IMR-90 (cell line): Measurements from ENCODE around the gene SOX2. TPM values are rescaled to one million over a fixed set of nuclear protein-coding genes. Genes with fewer than 3 reads are reported as not detected.

Experiments
- ATAC-seq: fragments of 200-7000 bp; cut with Tn5 transposase; 2 replicates; pipeline ENCODE4 v1.9.1; 2020; ENCODE audit warnings: low read depth, mild to moderate bottlenecking, moderate library complexity
- BruUV-seq: library from RNA; stranded (reverse); fragments of 400-500 nt; replicated peaks from 2 replicates; lab custom pipeline; 2021; lab: Mats Ljungman, UMichigan
- CTCF ChIA-PET: fragments of 300-600 bp; formaldehyde crosslinking; extraction: SDS; loops from one replicate; lab custom pipeline; 2021; ENCODE audit warnings: antibody characterized with exemption; lab: Yijun Ruan, JAX
- POLR2A ChIA-PET: fragments of 300-600 bp; sonication (Branson Sonifier 250); formaldehyde crosslinking; loops from one replicate; lab custom pipeline; 2022; ENCODE audit warnings: antibody characterized with exemption; ENCODE audit not compliant: unreplicated experiment; lab: Charles Lee
- DNase-seq: peaks from one replicate; pipeline ENCODE4 v3.0.0; 2013
- H2AFZ ChIP-seq: replicated peaks from 2 replicates; pipeline ENCODE3; 2013; ENCODE audit warnings: low read length, mild to moderate bottlenecking; ENCODE audit not compliant: poor library complexity
- H2AK5ac ChIP-seq: 2 replicates; pipeline ENCODE4 v1.6.1; 2013; ENCODE audit warnings: low read depth, low read length, inconsistent platforms
- H2AK9ac ChIP-seq: replicated peaks from 2 replicates; pipeline ENCODE3; 2013; ENCODE audit warnings: mild to moderate bottlenecking, low read depth, low read length, moderate library complexity; ENCODE audit not compliant: poor library complexity
- H2BK120ac ChIP-seq: 2 replicates; pipeline ENCODE4 v1.6.1; 2013; ENCODE audit warnings: low read depth, low read length, inconsistent platforms
- H2BK15ac ChIP-seq: 3 replicates; pipeline ENCODE4 v1.6.1; 2013; ENCODE audit warnings: low read depth, low read length, inconsistent platforms
- H2BK20ac ChIP-seq: 2 replicates; pipeline ENCODE4 v1.6.1; 2013; ENCODE audit warnings: low read depth, mild to moderate bottlenecking, inconsistent platforms, low read length, moderate library complexity
- H2BK5ac ChIP-seq: 2 replicates; pipeline ENCODE4 v1.6.1; 2013; ENCODE audit warnings: mild to moderate bottlenecking, low read depth, low read length, inconsistent platforms; ENCODE audit not compliant: poor library complexity, severe bottlenecking
- H3K14ac ChIP-seq: replicated peaks from 2 replicates; pipeline ENCODE4 v1.6.1; 2013; ENCODE audit warnings: low read depth, low read length, inconsistent platforms
- H3K18ac ChIP-seq: 2 replicates; pipeline ENCODE4 v1.6.1; 2013; ENCODE audit warnings: low read depth, low read length, control low read depth
- H3K23ac ChIP-seq: 2 replicates; pipeline ENCODE4 v1.6.1; 2013; ENCODE audit warnings: low read depth, low read length, inconsistent platforms
- H3K27ac ChIP-seq: 2 replicates; pipeline ENCODE4 v1.5.1; 2013; ENCODE audit warnings: mild to moderate bottlenecking, control low read depth, low read length; ENCODE audit not compliant: insufficient read depth
- H3K27me3 ChIP-seq: 2 replicates; pipeline ENCODE4 v1.6.1; 2013; ENCODE audit warnings: low read length; ENCODE audit not compliant: control insufficient read depth, insufficient read depth
- H3K36me3 ChIP-seq: 2 replicates; pipeline ENCODE4 v1.6.1; 2013; ENCODE audit warnings: low read length, mixed read lengths; ENCODE audit not compliant: control insufficient read depth, insufficient read depth
- H3K4ac ChIP-seq: 2 replicates; pipeline ENCODE4 v1.6.1; 2013; ENCODE audit warnings: low read depth, low read length, inconsistent platforms
- H3K4me1 ChIP-seq: 2 replicates; pipeline ENCODE4 v1.6.1; 2013; ENCODE audit warnings: low read length, mixed read lengths; ENCODE audit not compliant: control insufficient read depth, insufficient read depth
- H3K4me2 ChIP-seq: 2 replicates; pipeline ENCODE4 v1.6.1; 2013; ENCODE audit warnings: low read depth, mild to moderate bottlenecking, control low read depth, low read length, moderate library complexity
- H3K4me3 ChIP-seq: 2 replicates; pipeline ENCODE4 v1.5.1; 2013; ENCODE audit warnings: low read depth, mild to moderate bottlenecking, control low read depth, low read length, moderate library complexity; ENCODE audit not compliant: insufficient read depth
- H3K56ac ChIP-seq: 2 replicates; pipeline ENCODE4 v1.6.1; 2013; ENCODE audit warnings: low read length, inconsistent platforms; ENCODE audit not compliant: insufficient read depth; ENCODE audit errors: extremely low read depth
- H3K79me1 ChIP-seq, 2 experiments: 2 replicates each; pipeline ENCODE4 v1.6.1; 2013; ENCODE audit warnings: low read length in 2 of 2, inconsistent platforms in 1 of 2, low read depth in 1 of 2
- H3K9ac ChIP-seq: 2 replicates; pipeline ENCODE4 v1.6.1; 2013; ENCODE audit warnings: low read depth, low read length, control low read depth
- H3K9me1 ChIP-seq: 2 replicates; pipeline ENCODE4 v1.6.1; 2013; ENCODE audit warnings: low read length, inconsistent platforms; ENCODE audit not compliant: insufficient read depth
- H3K9me3 ChIP-seq: 2 replicates; pipeline ENCODE4 v1.6.1; 2013; ENCODE audit warnings: low read length; ENCODE audit not compliant: control insufficient read depth, insufficient read depth
- H4K20me1 ChIP-seq: 2 replicates; pipeline ENCODE4 v1.6.1; 2013; ENCODE audit warnings: low read length, inconsistent platforms; ENCODE audit not compliant: insufficient read depth
- H4K5ac ChIP-seq: 2 replicates; pipeline ENCODE4 v1.6.1; 2013; ENCODE audit warnings: mild to moderate bottlenecking, low read depth, low read length, control low read depth
- H4K8ac ChIP-seq, 2 experiments: 2 replicates each; pipeline ENCODE4 v1.6.1; 2013; ENCODE audit warnings: low read depth in 2 of 2, low read length in 2 of 2, control low read depth in 1 of 2, inconsistent platforms in 1 of 2
- H4K91ac ChIP-seq: 2 replicates; pipeline ENCODE4 v1.6.1; 2013; ENCODE audit warnings: low read depth, low read length, inconsistent platforms; ENCODE audit not compliant: insufficient read depth
- MAFK ChIP-seq: IDR thresholded peaks from 2 replicates; pipeline ENCODE4 v1.6.1; 2012; ENCODE audit warnings: low read depth, low read length, improper control_type of control experiment
- MXI1 ChIP-seq: IDR thresholded peaks from 2 replicates; pipeline ENCODE4 v1.6.1; 2012; ENCODE audit warnings: low read depth, mild to moderate bottlenecking, low read length, moderate library complexity, borderline replicate concordance
- RCOR1 ChIP-seq: IDR thresholded peaks from 2 replicates; pipeline ENCODE4 v1.6.1; 2012; ENCODE audit warnings: mild to moderate bottlenecking, low read length, improper control_type of control experiment; ENCODE audit not compliant: insufficient replicate concordance
- WGBS, 2 experiments: methylation state at CpG; one replicate each; pipeline versions ENCODE4 v1.1.5 to v1.1.7; 2013; ENCODE audit warnings: missing lambda C conversion rate in 2 of 2; ENCODE audit not compliant: insufficient read length in 1 of 2; ENCODE audit errors: extremely low coverage in 2 of 2; 5-methylcytosine and 5-hydroxymethylcytosine counted together
- dilution Hi-C: fragments of 300-500 bp; cut with HindIII; formaldehyde crosslinking; loops from one replicate; pipeline ENCODE4 v1.14.3; 2018; ENCODE audit warnings: low sequenced_read_pairs; ENCODE audit not compliant: unreplicated experiment
- in situ Hi-C: fragments of 300-500 bp; cut with MboI; formaldehyde crosslinking; loops from 3 replicates; pipeline ENCODE4 v1.14.3; 2019; ENCODE audit warnings: low sequenced_read_pairs, inconsistent platforms, mixed read lengths
- intact Hi-C: fragments of 100-400 bp; cut with micrococcal nuclease; formaldehyde crosslinking; loops from 2 replicates; pipeline ENCODE4 v1.10.0; 2022
- polyA plus RNA-seq, 3 experiments: library from polyadenylated mRNA; depleted of rRNA; stranded (reverse); fragments of >200 nt; gene quantifications; 2 replicates each; pipeline ENCODE4 v1.2.3, GENCODE V29; 2012; ENCODE audit warnings: low replicate concordance in 1 of 3
- total RNA-seq: library from RNA; depleted of rRNA; stranded (reverse); fragments of >200 nt; gene quantifications from 2 replicates; pipeline ENCODE4 v1.2.3, GENCODE V29; 2012
- TF ChIP-seq, protein P1 (sequence below): conservative IDR thresholded peaks from 2 replicates; pipeline ENCODE4 v1.5.1; 2012; ENCODE audit warnings: mild to moderate bottlenecking, low read depth, low read length, improper control_type of control experiment
- TF ChIP-seq, protein P2 (sequence below): fragments of 150-350 bp; IDR thresholded peaks from 2 replicates; pipeline ENCODE4 v1.6.1; 2016; ENCODE audit warnings: low read depth, mild to moderate bottlenecking, low read length, moderate library complexity, borderline replicate concordance

The SOX2 gene
- total and polyA plus RNA-seq, 2 of the 4 experiments (the other 2 are of a cell fraction), result not detected

DNA sequence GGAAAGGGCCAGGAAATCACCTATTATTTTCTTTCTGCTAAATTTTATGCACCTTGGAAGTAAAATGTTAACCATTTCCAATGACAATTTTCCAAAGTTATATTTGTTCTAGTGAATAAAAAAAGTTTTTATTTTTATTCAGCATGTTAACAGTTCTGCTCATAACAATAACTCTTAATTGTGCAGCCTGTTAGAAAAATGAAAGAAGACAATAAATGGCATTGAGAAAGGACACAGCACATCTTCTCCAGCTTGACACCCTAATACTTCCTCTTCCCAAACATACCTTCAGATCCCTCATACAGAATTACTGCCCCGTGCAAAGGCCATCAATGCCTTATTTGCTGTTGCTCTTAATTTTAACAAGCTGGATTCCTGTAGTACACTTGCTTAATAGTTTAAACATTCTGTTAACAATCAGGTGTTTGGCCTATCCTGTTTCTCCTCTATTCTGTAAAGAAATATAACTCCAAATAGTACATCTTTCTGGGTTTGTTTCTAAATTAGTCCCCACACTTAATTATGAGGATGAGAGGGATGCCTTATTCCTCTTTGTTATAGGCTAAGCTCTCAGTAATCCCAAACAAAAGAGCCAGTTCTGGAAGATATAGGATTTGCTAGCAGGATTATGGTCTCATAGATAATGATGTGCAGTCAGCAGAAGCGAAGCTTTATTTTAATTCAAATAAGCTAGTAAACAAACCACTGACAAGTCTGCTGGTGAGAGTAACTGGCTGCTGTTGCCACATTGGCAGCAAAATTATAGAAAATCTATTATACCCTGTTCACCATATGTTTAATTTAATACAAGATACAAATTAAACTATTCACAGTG is 19.2 kb upstream of the SOX2 start:
- Histone ChIP-seq H2BK120ac (no peak overlapping the region), H4K20me1 (no peaks in the 10 kb centered on the region), H3K9me1 (no peaks in the 10 kb centered on the region), H3K79me1 (no peaks in the 10 kb centered on the region), H3K56ac (no peak overlapping the region), H3K18ac (no peak overlapping the region), H3K9me3 (no peaks in the 10 kb centered on the region; the same call in 1 of the 2 replicates), H3K36me3 (no peaks in the 10 kb centered on the region), H3K27me3 (peaks cover 22% of the 10 kb centered on the region), H2AFZ (no peak overlapping the region), H3K4ac (no peak overlapping the region), H3K4me1 (no peaks in the 10 kb centered on the region), H3K27ac (no peak overlapping the region), H2AK9ac (no peak overlapping the region), H4K5ac (no peak overlapping the region), H2BK20ac (no peak overlapping the region), H3K14ac (no peak overlapping the region), H4K8ac (no peak overlapping the region), H4K91ac (no peak overlapping the region), H3K9ac (no peak overlapping the region), H3K4me2 (no peak overlapping the region), H3K4me3 (no peak overlapping the region), H2AK5ac (no peak overlapping the region), H2BK15ac (no peak overlapping the region), H3K23ac (no peak overlapping the region), H2BK5ac (no peak overlapping the region)
- POLR2A ChIA-PET, result no interaction called here
- dilution Hi-C loops, result no loop called here
- no peak for ATAC-seq
- CTCF ChIA-PET, result no interaction called here
- TF ChIP-seq RCOR1, result no peak
- TF ChIP-seq, protein P1, sequence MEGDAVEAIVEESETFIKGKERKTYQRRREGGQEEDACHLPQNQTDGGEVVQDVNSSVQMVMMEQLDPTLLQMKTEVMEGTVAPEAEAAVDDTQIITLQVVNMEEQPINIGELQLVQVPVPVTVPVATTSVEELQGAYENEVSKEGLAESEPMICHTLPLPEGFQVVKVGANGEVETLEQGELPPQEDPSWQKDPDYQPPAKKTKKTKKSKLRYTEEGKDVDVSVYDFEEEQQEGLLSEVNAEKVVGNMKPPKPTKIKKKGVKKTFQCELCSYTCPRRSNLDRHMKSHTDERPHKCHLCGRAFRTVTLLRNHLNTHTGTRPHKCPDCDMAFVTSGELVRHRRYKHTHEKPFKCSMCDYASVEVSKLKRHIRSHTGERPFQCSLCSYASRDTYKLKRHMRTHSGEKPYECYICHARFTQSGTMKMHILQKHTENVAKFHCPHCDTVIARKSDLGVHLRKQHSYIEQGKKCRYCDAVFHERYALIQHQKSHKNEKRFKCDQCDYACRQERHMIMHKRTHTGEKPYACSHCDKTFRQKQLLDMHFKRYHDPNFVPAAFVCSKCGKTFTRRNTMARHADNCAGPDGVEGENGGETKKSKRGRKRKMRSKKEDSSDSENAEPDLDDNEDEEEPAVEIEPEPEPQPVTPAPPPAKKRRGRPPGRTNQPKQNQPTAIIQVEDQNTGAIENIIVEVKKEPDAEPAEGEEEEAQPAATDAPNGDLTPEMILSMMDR, result no peak
- TF ChIP-seq, protein P2, sequence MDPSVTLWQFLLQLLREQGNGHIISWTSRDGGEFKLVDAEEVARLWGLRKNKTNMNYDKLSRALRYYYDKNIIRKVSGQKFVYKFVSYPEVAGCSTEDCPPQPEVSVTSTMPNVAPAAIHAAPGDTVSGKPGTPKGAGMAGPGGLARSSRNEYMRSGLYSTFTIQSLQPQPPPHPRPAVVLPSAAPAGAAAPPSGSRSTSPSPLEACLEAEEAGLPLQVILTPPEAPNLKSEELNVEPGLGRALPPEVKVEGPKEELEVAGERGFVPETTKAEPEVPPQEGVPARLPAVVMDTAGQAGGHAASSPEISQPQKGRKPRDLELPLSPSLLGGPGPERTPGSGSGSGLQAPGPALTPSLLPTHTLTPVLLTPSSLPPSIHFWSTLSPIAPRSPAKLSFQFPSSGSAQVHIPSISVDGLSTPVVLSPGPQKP, result no peak
- no peak for TF ChIP-seq MXI1
- no peak for TF ChIP-seq MAFK
- no peak for DNase-seq
- intact Hi-C loops, result no loop called here
- no CpG with 5 or more reads among the region's 2 CpGs for WGBS, 2 experiments
- BruUV-seq, result no TSS peak
- in situ Hi-C loops, result loop anchor here (25.0 kb wide), 1 partner anchor 480 kb away; no protein-coding TSS in a partner anchor
